ENCODE results near the gene ZMYM3.
"Not testable (repeated sequence)": the region's sequence is repeated elsewhere in the genome, so short reads cannot be mapped to it uniquely, and the experiment has no call there.

Gene ZMYM3

DNA sequence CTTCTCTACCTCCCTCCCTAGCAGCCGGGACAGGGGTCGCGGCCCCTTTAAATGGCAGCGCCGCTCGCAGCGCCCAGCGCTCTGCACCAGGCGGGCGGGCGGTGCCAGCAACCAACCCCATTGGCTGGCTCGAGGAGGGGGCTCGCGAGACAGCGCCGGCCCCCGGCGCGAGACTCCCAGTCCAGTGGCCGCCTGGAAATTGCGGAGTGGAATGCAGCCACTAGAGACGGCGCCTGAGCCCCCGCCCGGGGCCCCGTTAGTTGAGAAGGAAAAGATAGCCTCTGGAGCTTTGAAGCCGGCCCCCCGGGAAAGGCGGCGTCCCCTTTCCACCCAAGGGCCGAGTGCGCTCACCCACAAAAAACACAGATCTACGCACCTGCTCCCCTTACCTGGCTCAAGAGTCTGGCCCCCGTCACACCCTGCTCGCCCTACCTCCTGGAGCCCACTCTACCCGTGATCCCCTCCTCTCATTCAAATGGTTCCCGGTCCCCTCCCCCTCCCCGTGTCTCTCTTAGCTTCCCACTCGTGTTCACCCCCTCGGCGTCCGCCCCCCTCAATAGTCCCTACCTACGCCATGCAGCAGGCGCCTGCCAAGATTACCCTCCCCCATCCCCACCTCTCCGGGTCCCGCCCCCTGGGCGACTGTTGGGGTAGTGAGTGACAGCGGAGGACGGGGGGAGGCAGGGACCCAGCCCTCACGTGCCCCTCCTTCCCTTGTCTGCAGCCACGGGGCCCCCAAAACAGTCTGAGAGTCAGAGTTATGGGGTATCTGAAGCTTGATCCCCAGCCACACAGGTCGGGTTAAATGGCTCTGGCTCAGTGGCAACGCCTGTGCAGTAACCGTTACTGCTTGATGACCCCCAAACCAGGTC is at the start of gene ZMYM3:
Gene ZMYM3, minus strand, starts transcription at position 49 of the 872 bp plus-strand sequence. CDS start 885 bp downstream, outside the sequence.
- peak; percentile 85 for DNase-seq

DNA sequence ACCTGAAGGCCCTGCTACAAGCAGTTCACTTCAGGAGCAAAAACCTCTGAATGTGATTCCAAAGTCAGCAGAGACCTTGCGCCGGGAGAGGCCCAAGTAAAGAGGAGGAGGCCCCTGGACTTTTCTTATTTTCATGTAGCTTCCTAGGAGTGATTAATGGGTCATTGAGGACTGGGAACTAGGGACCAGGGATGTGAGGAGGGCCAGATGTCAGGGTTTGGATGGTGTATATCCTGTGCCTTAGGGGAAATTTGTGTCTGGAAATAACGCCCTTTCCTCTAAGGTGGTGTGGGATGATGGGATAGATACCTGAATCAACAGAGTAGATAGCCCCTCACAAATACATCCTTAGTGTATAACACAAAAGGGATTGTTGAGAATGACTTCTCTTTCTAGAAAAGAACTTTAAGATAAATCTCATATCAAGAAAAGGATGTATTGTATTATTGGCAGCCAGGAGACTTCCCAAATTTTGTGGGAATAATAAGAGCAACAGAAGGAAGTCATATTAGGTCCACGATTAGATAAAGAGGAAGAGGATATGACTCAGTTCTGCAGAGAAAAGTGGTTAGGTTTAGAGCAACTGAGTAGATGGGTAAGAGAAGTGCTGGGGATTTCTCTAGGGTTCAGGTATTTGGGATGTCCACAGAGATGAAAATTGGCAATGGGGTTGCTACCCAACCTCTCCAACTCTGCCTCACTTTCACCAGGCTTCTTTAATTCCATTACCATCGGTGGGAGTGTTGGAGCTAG is 48.7 kb upstream of the ZMYM3 start:
- no peak for DNase-seq

DNA sequence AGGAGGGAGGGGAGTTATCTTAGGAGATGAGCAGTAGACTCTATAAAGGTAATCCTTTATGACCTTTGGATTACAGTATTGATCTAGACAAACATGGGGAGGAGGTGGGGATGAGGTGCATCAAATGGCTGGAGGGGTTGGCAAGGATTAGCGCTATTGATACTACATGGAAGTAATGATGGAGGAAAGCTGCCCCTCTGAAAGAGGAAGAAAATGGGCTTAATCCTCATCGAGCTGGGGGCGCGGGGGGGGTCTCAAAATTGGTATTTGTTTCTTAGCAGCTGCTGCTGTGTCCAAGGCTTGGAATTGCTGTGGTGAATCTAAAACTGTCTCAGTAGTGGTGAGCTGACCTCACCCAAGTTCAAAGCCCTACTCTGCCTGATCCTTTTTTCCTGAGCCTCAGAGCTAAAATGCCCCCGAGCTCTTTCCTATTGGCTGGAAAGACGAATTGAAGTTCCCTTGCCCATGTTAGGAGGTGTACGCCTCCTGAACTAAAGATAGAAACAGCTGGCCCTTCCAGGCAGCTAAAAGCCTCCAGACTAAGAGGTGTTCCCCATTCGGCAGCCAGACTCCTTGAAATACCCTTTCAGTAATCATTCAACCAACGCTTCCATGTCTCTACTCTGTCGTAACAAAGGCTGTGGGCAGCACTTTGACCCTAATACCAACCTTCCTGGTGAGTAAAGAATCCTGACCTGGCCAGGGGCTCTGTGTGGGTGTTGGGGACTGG is 47.4 kb upstream of the ZMYM3 start, which contains the start of gene ITGB1BP2:
Gene ITGB1BP2, plus strand, starts transcription at position 556 of the 730 bp plus-strand sequence. Its CDS starts 57 bp downstream, at position 613.
- DNase-seq, result peak; percentile 51

DNA sequence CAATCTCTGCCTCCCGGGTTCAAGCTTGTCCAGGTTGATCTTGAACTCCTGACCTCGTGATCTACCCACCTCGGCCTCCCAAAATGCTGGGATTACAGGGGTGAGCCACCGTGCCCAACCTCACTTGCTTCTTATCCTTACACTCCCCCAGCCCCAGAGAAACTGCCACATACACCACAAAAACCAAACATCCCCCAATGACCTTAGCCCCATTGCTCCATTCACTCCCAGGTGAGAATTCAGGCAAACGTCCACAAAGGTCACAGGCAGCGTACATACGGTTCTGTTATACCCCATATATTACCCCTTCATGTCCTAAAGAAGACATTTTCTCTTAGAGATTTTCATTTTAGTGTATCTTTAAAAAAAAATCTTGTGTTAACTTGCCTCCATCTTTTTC is 46.6 kb upstream of the ZMYM3 start:
- DNase-seq, result not testable (repeated sequence)

DNA sequence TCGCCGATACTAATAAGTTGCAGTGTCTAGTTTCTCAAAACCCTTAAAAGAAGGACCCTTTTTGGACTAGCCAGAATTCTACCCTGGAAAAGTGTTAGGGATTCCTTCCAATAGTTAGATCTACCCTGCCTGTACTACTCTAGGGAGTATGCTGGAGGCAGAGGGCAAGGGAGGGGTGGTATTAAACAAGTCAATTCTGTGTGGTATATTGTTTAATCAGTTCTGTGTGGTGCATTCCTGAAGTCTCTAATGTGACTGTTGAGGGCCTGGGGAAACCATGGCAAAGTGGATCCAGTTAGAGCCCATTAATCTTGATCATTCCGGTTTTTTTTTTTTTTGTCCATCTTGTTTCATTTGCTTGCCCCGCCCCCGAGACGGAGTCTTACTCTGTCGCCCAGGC is 46.1 kb upstream of the ZMYM3 start:
- DNase-seq, result not testable (repeated sequence)

DNA sequence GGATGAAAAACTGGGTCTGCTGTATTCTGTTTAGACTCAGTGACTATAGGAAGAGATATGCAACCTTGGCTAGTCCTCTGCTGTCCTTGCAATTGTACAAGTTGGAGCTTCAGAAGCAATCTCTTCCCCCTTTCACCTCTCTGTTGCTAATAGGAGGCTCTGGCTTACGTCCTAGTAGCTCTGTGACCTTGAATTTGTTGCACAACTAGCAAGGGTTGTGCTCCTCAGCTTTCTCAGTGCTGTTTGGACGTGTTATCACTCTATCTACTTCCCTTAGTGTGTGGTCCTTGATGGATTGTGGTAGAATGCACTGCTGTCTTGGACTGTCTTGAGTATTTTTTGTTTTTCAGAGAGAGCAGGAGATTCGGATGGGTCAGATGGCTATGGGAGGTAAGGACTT is 44.2 kb upstream of the ZMYM3 start:
- no peak for DNase-seq

DNA sequence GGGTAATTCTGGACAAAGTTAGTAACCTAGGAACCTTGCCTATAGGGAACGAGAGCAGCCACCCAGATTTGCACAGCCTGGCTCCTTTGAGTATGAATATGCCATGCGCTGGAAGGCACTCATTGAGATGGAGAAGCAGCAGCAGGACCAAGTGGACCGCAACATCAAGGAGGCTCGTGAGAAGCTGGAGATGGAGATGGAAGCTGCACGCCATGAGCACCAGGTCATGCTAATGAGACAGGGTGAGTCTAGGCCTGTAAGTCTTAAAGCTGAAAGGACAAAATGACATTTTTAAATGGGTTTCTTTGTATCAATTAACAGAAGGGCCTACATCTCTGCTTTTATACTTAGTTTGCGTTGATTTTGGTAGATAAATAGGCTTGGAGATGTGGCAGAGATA is 42.9 kb upstream of the ZMYM3 start:
- no peak for DNase-seq

DNA sequence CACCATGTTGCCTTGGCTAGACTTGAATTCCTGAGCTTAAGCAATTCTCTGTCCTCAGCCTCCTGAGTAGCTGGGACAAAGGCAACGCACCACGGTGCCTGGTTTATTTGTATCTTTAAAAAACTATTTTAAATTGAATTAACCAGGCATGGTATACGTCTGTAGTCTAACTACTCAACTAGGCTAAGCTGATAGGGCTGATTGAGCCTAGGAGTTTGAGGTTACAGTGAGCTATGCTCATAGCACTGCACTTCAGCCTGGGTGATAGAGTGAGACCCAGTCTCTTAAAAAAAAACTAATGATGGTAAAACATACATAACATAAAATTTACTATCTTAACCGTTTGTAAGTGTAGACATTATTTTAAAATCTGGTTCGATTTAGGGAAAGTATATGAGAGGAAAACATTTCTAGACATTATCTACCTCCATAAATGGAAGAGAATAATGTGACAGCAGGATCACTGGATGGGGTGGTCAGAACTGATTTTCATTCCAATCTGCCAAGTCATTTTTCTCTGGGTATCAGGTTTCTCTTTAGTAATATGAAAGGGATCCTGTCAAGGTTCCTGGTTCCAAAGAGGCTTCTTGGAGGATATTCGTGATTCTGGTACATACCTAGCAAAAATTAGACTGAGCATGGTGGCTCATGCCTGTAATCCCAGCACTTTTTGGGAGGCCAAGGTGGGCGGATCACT is 38.9 kb upstream of the ZMYM3 start:
- DNase-seq, result peak; percentile 78

DNA sequence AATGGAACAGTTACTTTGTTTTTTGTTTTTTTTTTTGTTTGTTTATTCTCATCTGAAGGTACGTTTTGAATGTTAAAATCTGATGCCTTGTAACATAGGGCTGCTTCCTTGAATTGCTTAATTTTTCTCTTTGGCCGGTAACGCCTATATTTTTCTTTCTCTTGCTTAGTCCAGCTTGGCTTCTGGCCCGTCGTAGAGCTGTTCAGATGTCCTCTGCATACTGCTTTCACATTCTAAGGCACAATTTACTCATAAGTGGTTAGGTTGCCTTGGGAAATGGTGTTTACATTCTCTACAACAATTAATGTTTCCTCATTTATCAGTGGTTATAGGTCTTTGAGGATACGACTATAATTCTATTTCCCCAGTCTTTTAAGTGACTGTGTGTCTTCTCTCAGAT is 37.4 kb upstream of the ZMYM3 start:
- peak; percentile 4 for DNase-seq

DNA sequence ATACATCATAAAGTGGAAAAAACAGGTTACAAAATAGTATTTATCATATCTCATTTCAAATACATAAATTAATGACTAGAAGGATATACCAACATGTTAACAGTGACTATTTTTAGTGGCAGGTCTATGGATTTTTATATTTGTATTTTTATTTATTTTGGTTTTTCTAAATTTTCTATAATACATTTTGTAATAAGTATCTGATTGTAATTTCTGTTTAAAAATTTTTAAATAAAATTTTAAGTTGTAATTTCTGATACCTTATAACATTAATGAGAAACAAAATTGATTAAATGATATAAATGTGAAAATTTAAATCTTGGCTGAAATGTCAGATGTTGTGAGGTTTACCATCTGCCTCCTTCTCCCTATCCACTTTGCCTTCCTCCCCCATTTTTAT is 32.0 kb upstream of the ZMYM3 start:
- DNase-seq, result no peak

DNA sequence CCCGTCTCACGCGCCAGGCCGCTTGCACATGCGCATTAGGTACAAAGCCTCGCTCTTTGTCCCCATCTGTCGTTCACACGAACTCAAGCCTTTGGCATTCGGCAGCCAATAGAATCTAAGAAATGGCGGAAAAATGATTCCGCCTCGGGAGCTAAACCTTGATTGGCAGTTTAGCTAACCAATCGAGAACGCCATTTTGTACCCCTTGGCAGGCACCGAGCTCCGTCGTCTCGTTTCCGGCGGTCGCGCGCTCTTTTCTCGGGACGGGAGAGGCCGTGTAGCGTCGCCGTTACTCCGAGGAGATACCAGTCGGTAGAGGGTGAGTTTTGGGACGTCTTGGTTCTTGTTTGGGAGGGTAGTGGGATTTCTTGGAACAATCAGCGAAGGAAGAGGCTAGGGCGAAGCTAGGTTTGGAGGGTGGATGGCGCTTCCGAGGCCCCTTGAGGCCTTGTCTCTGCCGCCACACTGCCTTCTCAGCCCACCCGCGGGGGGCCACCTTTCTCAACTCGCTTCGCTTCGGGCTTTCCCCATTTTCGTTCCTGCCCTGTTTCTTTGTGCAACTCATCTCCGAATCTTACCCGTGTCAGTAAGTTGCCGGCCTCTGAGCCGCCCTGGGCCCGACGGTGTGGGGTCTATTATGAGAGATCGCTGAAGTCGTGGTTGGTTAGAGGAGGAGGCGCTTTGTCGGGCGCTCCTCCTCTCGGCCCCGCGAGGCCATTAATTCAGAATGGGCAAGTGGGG is 29.6 kb upstream of the ZMYM3 start, which contains the start of gene NONO:
Gene NONO, plus strand, starts transcription at position 233 of the 741 bp plus-strand sequence. CDS start 7,003 bp downstream, outside the sequence.
- DNase-seq, result peak; percentile 100

DNA sequence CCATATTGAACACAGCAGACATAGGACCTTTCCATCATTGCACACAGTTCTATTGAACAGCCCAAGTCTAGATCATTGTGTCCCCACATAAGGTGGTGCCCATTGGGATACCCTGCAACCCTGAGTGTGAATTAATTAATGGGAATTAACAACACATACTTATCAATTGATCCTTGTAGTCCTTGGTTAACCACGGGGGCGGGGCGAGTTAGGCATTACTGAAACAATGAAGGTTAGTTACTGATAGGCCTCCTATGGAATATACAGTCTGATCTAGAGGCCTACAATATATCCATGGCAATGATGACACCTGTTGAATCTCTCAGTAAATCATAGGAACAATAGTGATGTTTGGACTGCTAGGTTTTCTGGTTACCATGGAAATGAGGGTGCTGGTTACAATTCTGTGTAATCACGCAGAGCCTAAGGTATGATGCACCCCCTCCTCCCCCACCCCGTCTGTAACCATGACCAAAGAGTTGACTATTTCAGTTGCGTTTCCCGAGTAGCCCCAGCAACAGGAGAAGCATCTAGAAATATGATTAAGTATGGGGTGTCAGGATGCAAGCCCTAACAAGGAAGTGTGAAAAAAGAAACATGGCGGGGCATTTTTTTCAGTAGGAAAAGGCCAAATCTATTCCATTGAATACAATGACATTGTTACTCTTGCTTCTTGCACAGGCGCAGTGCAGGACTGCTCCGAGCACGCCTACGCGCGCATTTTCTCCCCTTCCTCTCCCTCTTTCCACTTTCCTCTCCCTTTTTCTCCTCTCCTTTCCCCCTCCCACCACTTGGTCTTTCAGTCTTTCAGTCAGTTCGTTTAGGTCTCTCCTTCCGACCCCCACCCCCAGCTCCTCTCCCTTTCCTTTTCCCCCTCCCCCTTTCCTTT is 28.8 kb upstream of the ZMYM3 start:
- DNase-seq, result no peak

DNA sequence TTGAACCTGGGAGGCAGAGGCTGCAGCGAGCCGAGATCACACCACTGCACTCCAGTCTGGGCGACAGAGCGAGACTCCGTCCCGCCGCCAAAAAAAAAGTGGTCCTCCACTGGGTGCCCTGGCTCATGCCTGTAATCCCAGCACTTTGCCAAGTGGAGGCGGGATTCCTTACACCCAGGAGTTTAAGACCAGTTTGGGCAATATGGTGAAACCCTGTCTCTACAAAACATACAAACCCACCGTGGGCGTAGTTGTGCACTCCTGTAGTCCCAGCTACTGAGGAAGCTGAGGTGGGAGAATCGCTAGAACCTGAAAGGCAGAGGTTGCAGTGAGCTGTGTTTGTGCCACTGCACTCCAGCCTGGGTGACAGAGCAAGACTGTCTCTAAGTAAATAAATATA is 27.4 kb upstream of the ZMYM3 start:
- DNase-seq, result not testable (repeated sequence)

DNA sequence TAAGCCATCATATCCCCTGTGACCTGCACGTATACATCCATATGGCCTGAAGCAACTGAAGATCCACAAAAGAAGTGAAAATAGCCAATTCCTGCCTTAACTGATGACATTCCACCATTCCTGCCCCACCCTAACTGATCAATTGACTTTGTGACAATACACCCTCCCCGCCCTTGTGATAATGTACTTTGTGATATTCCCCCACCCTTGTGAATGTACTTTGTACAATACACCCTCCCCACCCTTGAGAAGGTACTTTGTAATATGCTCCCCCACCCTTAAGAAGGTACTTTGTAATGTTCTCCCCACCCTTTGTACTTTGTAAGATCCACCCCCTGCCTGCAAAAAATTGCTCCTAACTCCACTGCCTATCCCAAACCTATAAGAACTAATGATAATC is 18.4 kb upstream of the ZMYM3 start:
- not testable (repeated sequence) for DNase-seq

DNA sequence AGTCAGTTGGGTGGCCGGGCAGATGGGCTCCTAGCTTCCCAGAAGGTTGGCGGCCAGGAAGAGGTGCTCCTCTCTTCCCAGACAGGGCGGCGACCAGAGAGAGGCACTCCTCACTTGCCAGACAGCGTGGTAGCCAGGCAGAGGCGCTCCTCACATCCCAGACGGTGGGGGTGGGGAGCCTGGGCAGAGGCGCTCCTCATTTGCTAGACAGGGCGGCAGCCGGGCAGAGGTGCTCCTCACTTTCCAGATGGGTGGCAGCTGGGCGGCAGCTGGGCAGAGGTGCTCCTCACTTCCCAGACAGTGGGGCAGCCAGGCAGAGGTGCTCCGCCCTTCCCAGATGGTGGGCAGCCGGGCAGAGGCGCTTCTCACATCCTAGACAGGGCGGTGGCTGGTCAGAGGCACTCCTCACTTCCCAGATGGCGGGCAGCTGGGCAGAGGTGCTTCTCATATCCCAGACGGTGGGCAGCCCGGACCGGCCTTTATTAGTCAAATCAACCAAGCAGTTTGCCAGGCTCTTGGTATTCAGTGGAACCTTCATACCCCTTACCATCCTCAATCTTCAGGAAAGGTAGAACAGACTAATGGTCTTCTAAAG is 16.0 kb upstream of the ZMYM3 start:
- DNase-seq, result no peak

DNA sequence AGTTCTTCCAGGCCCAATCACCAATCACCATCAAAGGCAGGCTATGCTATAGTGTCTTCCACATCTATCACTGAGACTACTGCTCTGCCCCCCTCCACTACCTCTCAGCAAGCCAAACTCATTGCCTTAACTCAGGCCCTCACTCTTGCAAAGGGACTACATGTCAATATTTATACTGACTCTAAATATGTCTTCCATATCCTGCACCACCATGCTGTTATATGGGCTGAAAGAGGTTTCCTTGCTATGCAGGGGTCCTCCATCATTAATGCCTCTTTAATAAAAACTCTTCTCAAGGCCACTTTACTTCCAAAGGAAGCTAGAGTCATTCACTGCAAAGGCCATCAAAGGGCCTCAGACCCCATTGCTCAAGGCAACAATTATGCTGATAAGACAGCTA is 14.7 kb upstream of the ZMYM3 start:
- DNase-seq, result not testable (repeated sequence)

DNA sequence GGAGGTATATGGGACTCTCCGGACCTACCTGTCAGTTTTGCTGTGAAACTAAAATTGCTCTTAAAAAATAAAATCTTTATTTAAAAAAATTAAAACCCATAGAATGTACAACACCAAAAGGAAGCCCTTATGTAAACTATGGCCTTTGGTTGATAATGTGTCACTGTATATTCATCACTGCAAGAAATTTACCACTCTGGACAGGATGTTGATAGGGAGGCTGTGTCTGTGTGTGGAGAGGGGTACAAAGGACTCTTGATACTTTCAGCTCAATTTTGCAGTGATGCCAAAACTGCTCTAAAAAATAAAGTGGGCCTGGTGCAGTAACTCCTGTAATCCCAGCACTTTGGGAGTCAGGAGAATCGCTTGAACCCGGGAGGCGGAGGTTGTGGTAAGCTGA is 2.9 kb upstream of the ZMYM3 start:
- DNase-seq, result no peak

DNA sequence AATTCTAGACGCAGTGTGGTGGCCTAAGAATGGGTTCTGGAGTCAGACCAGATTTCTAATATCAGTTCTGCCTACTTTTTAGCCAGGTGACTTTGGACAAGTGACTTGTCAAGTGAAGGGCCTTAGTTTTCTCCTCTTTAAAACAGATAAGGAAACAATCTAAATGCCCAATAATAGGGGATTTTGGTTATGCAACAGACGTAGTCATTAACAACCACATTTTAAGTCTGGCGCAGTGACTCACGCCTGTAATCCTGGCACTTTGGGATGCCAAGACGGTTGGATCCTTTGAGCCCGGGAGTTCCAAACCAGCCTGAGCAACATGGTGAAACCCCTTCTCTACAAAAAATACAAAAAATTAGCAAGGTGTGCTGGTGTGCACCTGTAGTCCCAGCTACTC is 2.1 kb upstream of the ZMYM3 start:
- DNase-seq, result no peak

DNA sequence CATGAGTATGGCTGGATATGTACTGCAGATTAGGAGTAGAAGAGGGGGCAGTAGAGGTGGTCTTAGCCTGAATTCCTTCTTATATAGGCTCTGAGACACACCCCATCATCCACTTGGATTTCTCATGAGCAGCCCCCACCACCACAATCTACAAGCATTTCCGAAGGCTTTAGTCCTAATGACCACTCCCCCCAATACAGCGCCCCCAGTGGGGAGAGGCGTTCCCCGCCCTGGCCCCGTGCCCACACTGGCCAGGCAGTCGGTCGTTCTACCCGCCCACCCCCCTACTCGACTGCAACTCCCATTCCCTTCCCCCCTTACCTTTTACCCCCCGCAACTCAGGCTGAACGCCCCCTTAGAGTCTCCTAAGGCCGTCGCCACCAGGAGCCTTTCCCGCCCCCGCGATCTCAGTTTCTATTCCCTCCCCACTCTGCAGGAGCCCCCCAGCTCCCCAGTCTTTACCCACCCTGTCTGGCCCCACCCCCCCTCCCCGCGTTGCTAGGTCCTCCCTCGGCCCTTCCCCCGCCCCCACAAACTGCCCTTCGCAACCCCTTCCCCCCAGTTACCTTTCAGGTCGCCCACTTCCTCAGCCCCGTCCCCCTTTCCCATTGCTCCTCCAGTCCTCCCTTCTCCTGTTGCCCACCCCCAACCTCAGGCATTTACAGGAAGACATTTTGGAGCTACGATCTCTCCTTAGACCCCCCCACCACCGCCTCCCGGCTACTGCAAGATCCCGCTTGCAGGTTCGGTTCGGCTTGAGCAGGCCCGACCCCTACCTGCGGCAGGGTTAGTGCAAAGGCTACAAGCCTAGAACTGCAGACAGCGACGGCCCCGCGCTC is 468 bp downstream of the ZMYM3 start:
- DNase-seq, result peak; percentile 54

Data from fibroblast of skin of right quadriceps (primary cell).